KMS-11 (cell line): ENCODE measurements around the gene PDE1C.

Experiments used
- H2AFZ ChIP-seq: fragments of 200-600 bp; sonication (generic); 2 replicates; pipeline ENCODE4 v1.6.1; 2016; ENCODE audit warnings: antibody characterized with exemption, mixed run types, low read depth
- H3K27ac ChIP-seq: fragments of 200-600 bp; sonication (generic); 2 replicates; pipeline ENCODE4 v1.6.1; 2016; ENCODE audit warnings: mild to moderate bottlenecking, mixed run types
- H3K27me3 ChIP-seq: fragments of 200-600 bp; sonication (generic); 2 replicates; pipeline ENCODE4 v1.6.1; 2017; ENCODE audit warnings: mild to moderate bottlenecking, low read depth, mixed run types, moderate library complexity; ENCODE audit not compliant: insufficient read depth
- H3K36me3 ChIP-seq: fragments of 200-600 bp; sonication (generic); 2 replicates; pipeline ENCODE4 v1.6.1; 2017; ENCODE audit warnings: mild to moderate bottlenecking, mixed run types; ENCODE audit not compliant: insufficient read depth
- H3K4me1 ChIP-seq: fragments of 200-600 bp; sonication (generic); 2 replicates; pipeline ENCODE4 v1.6.1; 2016; ENCODE audit warnings: mild to moderate bottlenecking, low read depth, mixed run types; ENCODE audit not compliant: poor library complexity, severe bottlenecking
- H3K4me2 ChIP-seq: fragments of 200-600 bp; sonication (generic); 2 replicates; pipeline ENCODE4 v1.7.0; 2016; ENCODE audit warnings: mild to moderate bottlenecking, mixed run types
- H3K4me3 ChIP-seq: fragments of 200-600 bp; sonication (generic); IDR thresholded peaks from 2 replicates; pipeline ENCODE4 v1.6.1; 2017; ENCODE audit warnings: low read depth, low read length, mixed read lengths; ENCODE audit not compliant: insufficient read depth
- H3K79me2 ChIP-seq: fragments of 200-600 bp; sonication (generic); 2 replicates; pipeline ENCODE4 v1.6.1; 2016; ENCODE audit warnings: low read depth, mixed run types; ENCODE audit not compliant: insufficient read depth
- H3K9ac ChIP-seq: fragments of 200-600 bp; sonication (generic); 2 replicates; pipeline ENCODE4 v1.6.1; 2016; ENCODE audit warnings: mild to moderate bottlenecking, mixed run types
- H4K20me1 ChIP-seq: fragments of 200-600 bp; sonication (generic); 2 replicates; pipeline ENCODE4 v1.6.1; 2016; ENCODE audit warnings: mild to moderate bottlenecking, mixed run types; ENCODE audit not compliant: insufficient read depth
- TF ChIP-seq, protein P1 (sequence below): fragments of 200-600 bp; sonication (generic); conservative IDR thresholded peaks from 2 replicates; pipeline ENCODE4 v1.6.1; 2017; ENCODE audit warnings: low read depth, mild to moderate bottlenecking, antibody characterized with exemption, low read length, moderate library complexity, mixed read lengths

Gene PDE1C

GRCh38 chr7:31763548-31763947 lies 306.7 kb downstream of the PDE1C start:
- Histone ChIP-seq H3K79me2 (no peaks in the 10 kb centered on the region), H2AFZ (no peak overlapping the region)

GRCh38 chr7:31761646-31762045 lies 308.6 kb downstream of the PDE1C start:
- H3K4me1 ChIP-seq: no peaks in the 10 kb centered on the region
- H4K20me1 ChIP-seq: no peaks in the 10 kb centered on the region
- H3K36me3 ChIP-seq: no peaks in the 10 kb centered on the region
- H3K27me3 ChIP-seq: no peaks in the 10 kb centered on the region
- H3K79me2 ChIP-seq: no peaks in the 10 kb centered on the region
- H2AFZ ChIP-seq: no peak overlapping the region
- H3K9ac ChIP-seq: no peak overlapping the region
- no peak overlapping the region for H3K4me2 ChIP-seq
- no peak overlapping the region for H3K4me3 ChIP-seq
- no peak overlapping the region for H3K27ac ChIP-seq
- TF ChIP-seq, protein P1, sequence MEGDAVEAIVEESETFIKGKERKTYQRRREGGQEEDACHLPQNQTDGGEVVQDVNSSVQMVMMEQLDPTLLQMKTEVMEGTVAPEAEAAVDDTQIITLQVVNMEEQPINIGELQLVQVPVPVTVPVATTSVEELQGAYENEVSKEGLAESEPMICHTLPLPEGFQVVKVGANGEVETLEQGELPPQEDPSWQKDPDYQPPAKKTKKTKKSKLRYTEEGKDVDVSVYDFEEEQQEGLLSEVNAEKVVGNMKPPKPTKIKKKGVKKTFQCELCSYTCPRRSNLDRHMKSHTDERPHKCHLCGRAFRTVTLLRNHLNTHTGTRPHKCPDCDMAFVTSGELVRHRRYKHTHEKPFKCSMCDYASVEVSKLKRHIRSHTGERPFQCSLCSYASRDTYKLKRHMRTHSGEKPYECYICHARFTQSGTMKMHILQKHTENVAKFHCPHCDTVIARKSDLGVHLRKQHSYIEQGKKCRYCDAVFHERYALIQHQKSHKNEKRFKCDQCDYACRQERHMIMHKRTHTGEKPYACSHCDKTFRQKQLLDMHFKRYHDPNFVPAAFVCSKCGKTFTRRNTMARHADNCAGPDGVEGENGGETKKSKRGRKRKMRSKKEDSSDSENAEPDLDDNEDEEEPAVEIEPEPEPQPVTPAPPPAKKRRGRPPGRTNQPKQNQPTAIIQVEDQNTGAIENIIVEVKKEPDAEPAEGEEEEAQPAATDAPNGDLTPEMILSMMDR: no peak

More at GRCh38 chr7:31763548-31763947, 306.7 kb downstream of the PDE1C start:
- TF ChIP-seq, protein P1: peak; percentile 54; the same call in 1 of the 2 replicates
- no peaks in the 10 kb centered on the region for H3K27me3 ChIP-seq
- no peaks in the 10 kb centered on the region for H4K20me1 ChIP-seq
- no peak overlapping the region for H3K4me3 ChIP-seq
- no peaks in the 10 kb centered on the region for H3K4me1 ChIP-seq
- no peak overlapping the region for H3K4me2 ChIP-seq
- H3K27ac ChIP-seq: no peak overlapping the region
- no peaks in the 10 kb centered on the region for H3K36me3 ChIP-seq
- no peak overlapping the region for H3K9ac ChIP-seq

DNA sequence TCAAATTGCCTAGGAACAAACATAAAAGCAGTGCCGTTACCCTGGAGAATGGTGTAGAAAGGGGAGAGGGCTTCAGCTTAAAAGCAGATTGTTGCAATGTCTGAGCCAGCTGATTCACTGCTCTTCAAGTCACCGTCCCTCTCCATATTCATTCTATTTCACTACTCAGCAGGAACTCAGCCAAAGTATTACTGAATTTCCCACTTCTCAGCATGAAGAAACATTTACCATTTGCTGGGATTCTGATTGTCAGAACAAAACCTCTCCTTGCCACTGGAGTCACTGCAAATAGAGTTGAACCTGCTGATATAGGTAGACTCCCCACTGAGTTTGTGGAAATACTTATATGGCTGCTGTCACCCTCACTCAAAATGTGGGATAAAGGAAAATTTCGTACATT lies 311.5 kb downstream of the PDE1C start:
- H3K27ac ChIP-seq: no peak overlapping the region
- no peaks in the 10 kb centered on the region for H3K36me3 ChIP-seq
- H3K4me1 ChIP-seq: no peaks in the 10 kb centered on the region
- TF ChIP-seq, protein P1: no peak
- no peaks in the 10 kb centered on the region for H3K27me3 ChIP-seq
- no peaks in the 10 kb centered on the region for H3K79me2 ChIP-seq
- H4K20me1 ChIP-seq: no peaks in the 10 kb centered on the region
- H2AFZ ChIP-seq: no peak overlapping the region
- no peak overlapping the region for H3K9ac ChIP-seq
- no peak overlapping the region for H3K4me2 ChIP-seq
- no peak overlapping the region for H3K4me3 ChIP-seq

DNA sequence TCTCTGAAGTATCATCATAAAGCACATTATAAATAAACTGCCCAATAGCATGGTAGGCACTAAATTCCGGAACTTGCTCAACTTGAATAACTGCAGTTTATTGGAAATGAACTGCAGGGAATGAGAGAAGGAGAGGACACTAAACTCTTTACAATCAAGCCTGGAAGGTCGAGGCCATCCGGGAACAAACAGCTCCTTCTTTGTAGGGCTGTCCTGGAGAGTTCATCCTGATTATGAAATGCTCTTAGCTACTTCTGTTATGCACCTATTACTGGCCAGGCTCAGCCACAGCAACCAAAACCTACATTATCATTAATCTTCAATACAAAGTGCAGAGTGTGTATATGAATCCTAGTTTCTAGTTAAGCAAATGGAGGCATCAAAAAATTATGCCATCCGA lies 318.5 kb downstream of the PDE1C start:
- H3K4me1 ChIP-seq: no peaks in the 10 kb centered on the region
- no peaks in the 10 kb centered on the region for H4K20me1 ChIP-seq
- H3K79me2 ChIP-seq: no peaks in the 10 kb centered on the region
- H3K4me3 ChIP-seq: no peak overlapping the region
- H3K27ac ChIP-seq: no peak overlapping the region
- H3K36me3 ChIP-seq: no peaks in the 10 kb centered on the region
- no peaks in the 10 kb centered on the region for H3K27me3 ChIP-seq
- TF ChIP-seq, protein P1: no peak
- H2AFZ ChIP-seq: no peak overlapping the region
- H3K9ac ChIP-seq: no peak overlapping the region
- H3K4me2 ChIP-seq: no peak overlapping the region
